ENCODE measurements around the gene PIGK.

The PIGK gene

GRCh38 chr1:77089756-77090155 is 129.5 kb downstream of the PIGK start:
- DNase-seq = no peak

- no peak for DNase-seq
Observed at GRCh38 chr1:77085109-77085508, 134.1 kb downstream of the PIGK start.

- no peak for DNase-seq
Observed at GRCh38 chr1:77084457-77084856, 134.8 kb downstream of the PIGK start.

- DNase-seq = no peak
Observed at GRCh38 chr1:77081834-77082233, 137.4 kb downstream of the PIGK start.

GRCh38 chr1:77076759-77077158 is 142.5 kb downstream of the PIGK start:
- DNase-seq = no peak

GRCh38 chr1:77068013-77068412 is 151.2 kb downstream of the PIGK start:
- DNase-seq = no peak

- DNase-seq = no peak
Observed at GRCh38 chr1:77065693-77066342, 153.4 kb downstream of the PIGK start.

GRCh38 chr1:77064246-77064645 is 155.0 kb downstream of the PIGK start:
- DNase-seq = no peak

- DNase-seq = no peak
Observed at GRCh38 chr1:77063118-77063517, 156.1 kb downstream of the PIGK start.

GRCh38 chr1:77061162-77061561 is 158.1 kb downstream of the PIGK start:
- DNase-seq = no peak

GRCh38 chr1:77060000-77060399 is 159.2 kb downstream of the PIGK start:
- DNase-seq = no peak

GRCh38 chr1:77057994-77058585 is 161.1 kb downstream of the PIGK start:
- no peak for DNase-seq

- DNase-seq = no peak
Observed at GRCh38 chr1:77056525-77056924, 162.7 kb downstream of the PIGK start.

GRCh38 chr1:77051425-77051824 is 167.8 kb downstream of the PIGK start:
- no peak for DNase-seq

- DNase-seq = no peak
Observed at GRCh38 chr1:77048615-77049005, 170.6 kb downstream of the PIGK start.

GRCh38 chr1:77047978-77048614 is 171.1 kb downstream of the PIGK start:
- DNase-seq = no peak

GRCh38 chr1:77047575-77047974 is 171.7 kb downstream of the PIGK start:
- no peak for DNase-seq

GRCh38 chr1:77044133-77044849 is 174.9 kb downstream of the PIGK start:
- no peak for DNase-seq

GRCh38 chr1:77040826-77041225 is 178.4 kb downstream of the PIGK start:
- no peak for DNase-seq

- DNase-seq = no peak
Observed at GRCh38 chr1:77039739-77040138, 179.5 kb downstream of the PIGK start.

- DNase-seq = no peak
Observed at GRCh38 chr1:77039111-77039510, 180.1 kb downstream of the PIGK start.

Data from activated effector memory CD4-positive, alpha-beta T cell treated with anti-CD3 and anti-CD28 coated beads, Interleukin-2, amount 50 U/mL, for 16 hours (primary cell).